Posterior vena cava (tissue), 2 donors: ENCODE measurements around the gene CABLES2. TPM values are rescaled to one million over a fixed set of nuclear protein-coding genes. Genes with fewer than 3 reads are reported as not detected.

Source experiments
- DNase-seq: peaks from one replicate; pipeline ENCODE4 v3.0.0-alpha.2; 2020; ENCODE audit warnings: low spot score
- intact Hi-C, 2 donors: fragments of 100-400 bp; cut with DNase I; formaldehyde crosslinking; loops; one replicate each; pipeline versions ENCODE4 v1.14.1 to v1.14.2; 2022 to 2023
- total RNA-seq, 2 donors: library from RNA; stranded (reverse); fragmentation: NEBNext Ultra II Directional; extraction: Animal tissue kit (Norgen Biotek cat#: 25700); gene quantifications; one replicate each; pipeline ENCODE4 v1.2.1, GENCODE V29; 2021
- donor health status: DM: yes; HTN: yes; CAD: no.
- donor health status: DM: yes; HTN: yes; CAD: no.

The CABLES2 gene
- total RNA-seq, 2 donors from 2014 or later, result 3.4 to 3.8 TPM

GRCh38 chr20:62359491-62360121, 47.5 kb downstream of the CABLES2 start:
- intact Hi-C loops, result loop anchor here in 1 of 2 donors (10.0 kb wide), 1 partner anchor 45 kb away; no protein-coding TSS in a partner anchor
- no peak for DNase-seq

- no peak for DNase-seq
- intact Hi-C loops, result no loop called here
Observed at GRCh38 chr20:62359043-62359490, 48.0 kb downstream of the CABLES2 start.

DNA sequence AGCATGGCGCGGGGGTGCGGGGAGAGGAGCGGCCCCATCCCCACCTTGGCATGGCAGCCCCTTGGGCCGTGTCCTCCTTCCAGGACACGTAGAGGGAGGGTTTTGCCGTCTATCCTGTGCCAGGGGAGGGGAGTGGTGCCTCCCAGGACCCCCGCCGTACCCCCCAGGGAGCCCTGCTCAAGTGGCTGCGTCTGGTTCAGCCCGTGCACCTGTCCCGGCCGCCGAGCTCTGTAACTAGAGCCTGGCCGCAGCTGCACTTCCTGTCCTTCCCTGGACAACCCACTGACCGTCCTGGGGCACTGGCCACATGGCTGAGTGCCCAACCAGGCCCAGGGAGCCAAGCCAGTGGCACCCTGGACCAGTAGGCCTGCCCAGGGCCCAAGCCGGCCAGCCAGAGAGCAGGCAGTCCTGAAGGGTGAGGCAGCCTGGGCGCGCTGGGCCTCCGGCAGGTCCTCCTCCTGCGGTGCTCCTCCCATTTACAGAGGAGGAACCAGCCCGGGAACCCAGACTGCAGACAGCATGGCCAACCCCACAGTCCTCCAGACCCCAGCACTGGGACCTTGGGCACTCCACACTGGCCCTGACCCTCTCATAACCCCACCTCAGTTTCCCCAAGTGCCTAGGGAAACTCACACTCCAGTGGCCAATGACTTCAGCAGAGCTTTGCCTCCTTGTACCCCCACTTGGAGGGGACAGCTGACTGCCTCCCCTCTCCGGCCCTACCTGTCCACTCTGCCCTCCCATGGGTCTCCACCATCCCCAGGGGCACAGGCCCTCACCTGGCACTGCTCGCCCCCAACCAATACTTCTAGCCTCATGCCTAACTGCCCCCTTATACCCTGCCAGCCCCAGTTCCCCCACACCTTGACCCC, 48.7 kb downstream of the CABLES2 start:
- intact Hi-C loops, result no loop called here
- no peak for DNase-seq

DNA sequence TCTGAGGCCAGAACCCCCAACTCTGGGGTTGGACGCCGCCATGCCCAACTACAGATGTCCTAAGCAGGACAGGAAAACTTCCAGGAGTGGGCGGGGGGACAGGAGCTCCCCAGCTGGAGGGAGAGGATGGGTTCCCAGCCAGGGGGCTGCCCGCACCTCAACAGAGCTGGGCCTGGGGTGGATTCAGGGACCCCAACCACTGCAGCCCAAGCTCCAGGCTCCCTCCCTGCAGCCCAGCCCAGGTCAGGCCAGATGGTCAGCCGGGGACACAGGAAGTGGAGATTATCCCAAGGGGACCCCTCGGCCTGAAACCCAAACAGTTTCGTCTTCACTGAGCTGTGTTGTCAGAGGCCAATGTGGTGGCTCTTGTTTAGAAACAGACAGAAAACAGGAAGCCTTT, 49.4 kb downstream of the CABLES2 start:
- DNase-seq, result no peak
- intact Hi-C loops, result no loop called here

DNA sequence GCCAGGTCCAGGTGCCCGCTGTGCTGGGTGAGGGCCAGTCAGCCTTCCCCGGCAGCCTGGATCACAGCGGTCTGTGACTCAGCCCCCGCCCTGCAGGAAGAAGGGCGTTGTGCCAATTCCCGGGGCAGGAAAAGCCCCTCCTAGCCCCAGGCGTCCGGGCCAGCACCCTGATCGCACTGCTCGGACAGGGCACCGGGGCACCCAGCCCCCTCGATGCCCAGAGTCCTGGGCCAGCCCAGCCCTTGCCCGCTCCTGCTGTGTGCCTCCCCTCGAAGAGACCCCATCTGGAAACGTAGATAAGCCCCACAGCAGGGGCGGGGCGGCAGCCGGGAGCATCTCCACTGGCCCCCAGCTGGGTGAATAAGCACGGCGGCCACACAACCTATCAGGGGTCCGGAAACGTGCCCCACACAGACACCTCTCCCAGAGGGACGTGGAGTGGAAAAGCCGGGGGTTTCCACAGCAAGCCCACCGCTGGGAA, 49.9 kb downstream of the CABLES2 start:
- intact Hi-C loops, result no loop called here
- no peak for DNase-seq

DNA sequence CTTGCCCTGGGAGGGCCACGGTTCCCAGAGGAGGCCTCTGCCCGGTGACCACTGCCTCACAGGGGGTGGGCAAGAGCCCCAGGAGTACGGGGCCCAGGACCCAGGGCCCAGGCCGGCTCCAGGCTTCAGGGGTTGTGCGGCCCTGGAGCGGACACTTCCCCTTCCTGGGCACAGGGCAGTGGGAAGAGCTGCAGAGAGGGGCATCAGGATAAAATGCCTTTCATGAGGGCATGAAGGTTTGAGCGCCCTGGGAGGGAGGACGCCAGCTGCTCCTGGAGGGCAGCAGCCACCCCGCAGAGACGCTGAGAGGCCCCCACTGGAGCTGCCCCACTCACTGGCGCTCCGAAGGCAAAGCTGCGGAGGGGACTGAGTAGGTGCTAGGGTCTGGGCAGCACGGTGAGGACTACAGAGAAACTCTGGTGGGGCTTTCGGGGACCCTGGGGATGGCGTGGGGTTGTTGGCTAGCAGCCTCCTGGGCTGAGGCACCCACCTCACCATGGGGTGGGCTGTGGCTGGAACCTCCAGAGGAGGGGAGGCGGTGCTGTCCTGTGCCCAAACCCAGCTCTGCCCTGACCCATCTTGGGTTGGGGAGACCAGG, 50.4 kb downstream of the CABLES2 start:
- DNase-seq, result no peak
- intact Hi-C loops, result no loop called here

DNA sequence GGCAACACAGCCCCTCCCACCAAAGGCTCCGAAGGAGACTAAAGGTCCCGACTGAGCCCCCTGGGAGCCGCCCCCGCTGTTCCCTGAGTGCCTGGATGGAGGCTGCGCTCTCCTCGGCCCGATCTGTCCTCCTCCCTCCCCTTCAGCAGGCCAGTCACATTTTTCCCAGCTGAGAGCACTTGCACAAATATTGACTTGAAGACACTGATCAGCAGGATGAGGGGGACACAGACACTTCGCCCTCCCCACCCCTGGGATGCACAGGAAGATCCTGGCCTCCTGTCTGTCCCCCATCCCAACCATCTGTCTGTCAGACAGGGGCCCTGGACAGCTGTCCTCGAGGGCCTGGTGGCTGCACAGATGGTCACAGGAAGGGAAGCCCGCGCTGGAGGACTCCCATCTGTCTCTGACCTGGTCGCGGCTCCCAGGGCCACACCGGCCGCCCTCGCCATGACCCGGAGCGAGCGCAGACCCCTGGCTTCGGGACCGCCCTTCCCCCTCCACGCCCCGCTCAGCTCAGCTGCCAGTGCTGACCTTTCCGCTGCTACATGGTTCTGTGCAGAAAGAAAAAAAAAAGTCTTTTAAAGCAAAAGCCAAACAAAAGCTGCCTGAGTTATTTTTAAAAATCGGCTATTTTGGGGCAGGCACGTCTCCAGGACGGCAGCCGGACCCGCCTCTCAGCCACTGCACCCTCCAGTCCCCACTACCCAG, 51.1 kb downstream of the CABLES2 start:
- no peak for DNase-seq
- intact Hi-C loops, result no loop called here

DNA sequence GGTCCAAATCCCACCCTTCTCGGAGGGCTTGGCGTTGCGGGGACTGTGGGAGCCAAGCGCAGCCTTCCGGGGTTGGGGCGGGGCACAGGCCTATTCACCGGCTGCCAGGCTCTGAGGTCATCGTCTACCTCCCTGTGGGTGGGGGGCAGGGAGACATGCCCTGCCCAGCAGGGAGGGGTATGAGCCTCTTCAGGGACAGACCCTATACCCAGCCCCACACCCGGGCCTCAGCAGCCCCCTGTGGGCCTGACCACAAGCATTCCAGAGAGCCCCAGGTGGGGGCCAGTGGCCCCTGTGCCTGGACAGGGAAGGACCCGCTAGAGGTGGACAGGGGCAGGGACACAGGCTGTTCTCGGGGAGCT, 51.6 kb downstream of the CABLES2 start:
- DNase-seq, result no peak
- intact Hi-C loops, result no loop called here

- intact Hi-C loops, result no loop called here
- no peak for DNase-seq
Observed at GRCh38 chr20:62354811-62355341, 52.2 kb downstream of the CABLES2 start.

DNA sequence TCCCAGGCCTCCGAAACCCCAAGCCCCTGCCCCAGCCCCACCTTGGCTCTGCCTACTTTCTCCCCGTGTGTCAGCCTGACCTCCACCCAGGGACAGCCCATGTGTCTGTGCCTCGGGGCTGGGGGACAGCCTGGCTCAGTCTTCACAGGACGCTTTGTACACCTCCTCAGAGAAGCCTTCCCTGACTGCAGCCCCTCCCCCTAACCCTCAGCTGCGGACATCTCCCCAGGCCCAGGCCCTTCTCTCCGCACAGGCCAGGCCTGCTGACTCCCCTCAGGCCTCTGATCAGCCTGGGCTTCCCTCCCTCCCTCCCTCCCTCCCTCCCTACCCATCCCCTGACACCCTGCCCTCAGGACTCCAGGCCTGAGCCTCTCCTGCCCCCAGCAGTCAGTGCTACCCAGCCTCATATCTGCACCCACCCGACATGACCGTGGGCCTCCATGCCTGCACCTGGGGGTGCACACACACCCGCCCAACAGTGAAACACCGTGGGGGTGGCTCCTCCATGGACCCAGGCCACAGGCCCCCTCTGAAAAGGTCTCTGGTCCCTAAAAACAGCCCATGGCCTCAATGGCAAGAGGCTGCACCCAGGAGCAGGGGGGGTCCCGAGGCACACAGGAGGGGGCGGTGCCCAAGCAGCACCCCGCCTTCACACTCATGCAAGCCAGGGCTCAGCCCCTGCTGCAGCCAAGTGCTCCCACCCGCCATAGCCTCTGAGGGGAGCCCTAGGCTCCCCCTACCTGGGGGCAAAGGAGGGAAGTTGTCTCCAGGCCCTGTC, 52.9 kb downstream of the CABLES2 start:
- no peak for DNase-seq
- intact Hi-C loops, result no loop called here

GRCh38 chr20:62353289-62354030, 53.6 kb downstream of the CABLES2 start:
- intact Hi-C loops, result no loop called here
- DNase-seq, result no peak

GRCh38 chr20:62352402-62353288, 54.4 kb downstream of the CABLES2 start:
- DNase-seq, result no peak
- intact Hi-C loops, result no loop called here

DNA sequence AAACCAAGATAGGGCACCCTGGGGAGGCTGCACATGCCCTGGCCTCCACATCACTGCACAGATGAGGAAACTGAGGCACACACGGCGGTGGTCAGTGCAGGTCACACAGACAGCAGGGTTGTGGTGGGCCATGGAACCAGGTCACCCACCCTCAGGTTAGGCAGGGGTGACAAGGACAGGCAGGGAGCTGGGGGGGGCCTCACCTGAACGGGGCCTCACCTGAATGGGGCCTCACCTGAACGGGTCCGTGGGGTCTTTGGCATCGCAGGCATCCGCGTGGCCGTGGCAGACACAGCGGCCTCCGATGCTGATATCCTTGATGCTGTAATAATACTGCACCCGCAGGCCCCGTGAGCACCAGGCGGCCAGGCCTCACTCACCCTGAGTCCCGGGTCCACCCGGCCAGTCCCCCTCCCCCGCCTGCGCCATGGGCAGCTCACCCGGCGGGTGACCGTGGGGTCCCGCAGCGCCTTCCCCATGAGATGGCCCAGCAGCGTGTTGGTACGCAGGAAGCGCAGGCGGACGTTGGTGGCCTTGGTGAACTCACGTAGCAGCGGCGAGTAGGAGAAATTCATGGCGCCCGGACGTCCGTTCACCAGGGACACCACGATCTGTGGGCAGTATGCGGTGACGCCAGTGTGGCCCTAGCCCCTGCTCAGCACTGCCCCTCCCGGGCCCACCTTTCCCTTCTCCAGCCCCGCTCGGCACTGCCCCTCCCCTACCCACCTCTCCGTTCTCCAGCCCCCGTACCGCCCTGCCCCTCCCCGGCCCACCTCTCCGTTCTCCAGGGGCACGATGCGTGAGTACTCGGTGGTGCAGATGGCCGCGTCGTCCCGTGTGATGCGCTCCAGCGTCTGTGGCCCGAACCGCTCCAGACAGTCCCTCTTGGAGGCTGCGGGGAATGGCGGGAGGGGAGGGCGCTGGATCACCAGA, 55.4 kb downstream of the CABLES2 start:
- no peak for DNase-seq
- intact Hi-C loops, result no loop called here

DNA sequence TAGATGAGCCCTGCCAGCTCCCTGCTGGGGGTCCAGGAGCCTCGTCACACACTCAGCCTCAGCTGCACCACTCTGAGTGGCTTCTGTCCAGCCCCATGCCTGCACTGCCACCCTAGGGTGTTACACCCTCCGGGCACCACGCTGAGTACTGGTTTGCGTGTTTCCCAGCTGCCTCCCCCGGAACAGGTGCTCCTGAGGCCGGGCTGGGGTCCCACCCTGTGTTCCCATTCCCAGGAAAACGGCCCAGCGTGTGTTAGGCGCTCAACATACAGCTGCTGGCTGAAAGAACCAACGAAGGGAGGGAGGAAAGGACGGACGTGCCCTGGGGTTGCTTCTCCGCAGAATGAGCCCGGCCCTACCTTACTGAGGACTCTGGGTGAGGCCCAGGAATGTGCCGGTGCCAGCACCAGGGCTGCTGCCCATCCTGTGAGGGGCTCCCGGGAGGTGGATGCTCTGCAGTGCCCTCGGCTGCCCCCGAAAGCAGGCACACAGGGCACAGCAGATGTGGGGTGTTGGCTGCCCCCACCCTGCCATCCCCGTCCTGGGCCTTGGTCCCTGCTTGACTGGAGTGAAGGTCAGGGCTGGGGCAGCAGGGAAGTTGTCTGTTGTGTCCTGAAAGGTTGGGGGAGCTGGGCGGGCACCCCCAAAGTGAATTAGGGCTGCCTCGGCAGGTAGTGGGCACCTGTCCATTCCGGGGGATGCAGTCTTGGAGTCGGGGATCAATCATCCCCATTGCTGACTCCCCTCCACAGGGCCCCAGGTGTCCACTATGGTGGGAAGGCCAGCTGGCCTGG, 56.3 kb downstream of the CABLES2 start:
- DNase-seq, result no peak
- intact Hi-C loops, result no loop called here

- intact Hi-C loops, result no loop called here
- DNase-seq, result no peak
Observed at GRCh38 chr20:62350098-62350628, 56.9 kb downstream of the CABLES2 start.
